LHCN-M2 (cell line): ENCODE results near the gene FAM3D. TPM values are rescaled to one million over a fixed set of nuclear protein-coding genes. Genes with fewer than 3 reads are reported as not detected.
"Not testable (repeated sequence)": the region's sequence is repeated elsewhere in the genome, so short reads cannot be mapped to it uniquely, and the experiment has no call there.

Experiments
- DNase-seq: peaks from one replicate; pipeline ENCODE4 v3.0.0-alpha.2; 2012; ENCODE audit warnings: low read depth
- polyA plus RNA-seq: library from polyadenylated mRNA; unstranded; fragments of >200 nt; gene quantifications from one replicate; pipeline ENCODE4 v1.2.1, GENCODE V29; 2012; ENCODE audit warnings: missing spikeins
- total RNA-seq: library from RNA; depleted of rRNA; stranded (reverse); fragments of >200 nt; gene quantifications from 2 replicates; pipeline ENCODE4 v1.2.3, GENCODE V29; 2014; rRNA removed

The FAM3D gene, protein sequence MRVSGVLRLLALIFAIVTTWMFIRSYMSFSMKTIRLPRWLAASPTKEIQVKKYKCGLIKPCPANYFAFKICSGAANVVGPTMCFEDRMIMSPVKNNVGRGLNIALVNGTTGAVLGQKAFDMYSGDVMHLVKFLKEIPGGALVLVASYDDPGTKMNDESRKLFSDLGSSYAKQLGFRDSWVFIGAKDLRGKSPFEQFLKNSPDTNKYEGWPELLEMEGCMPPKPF
- not detected in 2 replicates for total RNA-seq
- polyA plus RNA-seq = not detected

DNA sequence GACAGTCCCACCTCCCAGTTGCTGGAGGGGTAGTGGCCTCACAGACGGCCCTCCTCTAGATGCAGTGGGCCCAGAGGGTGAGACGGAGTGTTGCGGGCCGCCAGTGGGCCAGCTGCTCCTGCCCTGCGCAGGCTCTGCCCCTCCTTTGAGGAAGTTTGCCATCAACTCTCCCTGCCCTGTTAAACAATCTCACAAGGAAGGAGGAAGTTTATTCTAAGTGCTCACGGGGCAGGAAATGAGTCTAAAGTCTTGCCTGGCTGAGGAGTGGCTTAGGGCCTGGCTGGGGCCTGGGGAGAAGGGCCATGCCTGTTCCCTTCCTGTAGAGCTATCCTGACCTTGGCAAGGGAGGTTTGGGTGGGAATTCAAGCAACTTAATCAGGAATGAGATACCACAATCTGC is at the start of gene FAM3D:
Gene FAM3D, minus strand, starts transcription at position 92 of the 400 bp plus-strand sequence. CDS start 11,211 bp downstream, outside the sequence.
- DNase-seq = no peak

DNA sequence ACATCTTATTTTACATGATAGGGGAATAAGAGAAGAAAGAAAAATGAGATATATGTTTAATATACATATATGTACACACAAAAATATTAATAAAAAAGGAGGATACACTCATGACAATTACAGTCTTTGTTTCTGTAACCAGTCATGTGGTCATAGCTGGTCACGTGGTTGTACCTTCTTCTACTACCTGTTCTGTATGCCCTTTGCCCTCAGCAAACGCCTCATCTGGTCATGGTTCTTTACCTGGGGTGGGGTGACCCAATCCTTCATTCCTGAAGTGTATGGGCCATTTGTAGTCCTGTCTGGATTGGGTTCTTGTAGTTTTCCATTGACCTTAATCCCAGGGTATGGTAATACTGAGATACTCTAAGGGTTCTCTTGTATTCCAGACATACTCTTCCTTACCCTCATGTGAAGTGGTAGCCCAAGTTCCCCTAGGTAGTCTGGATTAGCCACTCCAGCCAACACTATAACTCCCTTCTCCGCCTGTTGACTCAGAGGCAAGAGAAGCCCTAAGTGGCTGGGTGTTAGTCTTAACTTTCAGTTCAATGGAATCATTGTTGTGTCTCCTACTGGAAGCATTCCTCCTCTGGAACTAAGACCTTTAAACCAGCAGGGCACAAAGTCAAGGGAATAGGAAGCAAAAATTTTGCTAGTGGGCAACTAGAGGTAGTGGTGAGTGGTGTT is 47.3 kb upstream of the FAM3D start:
- DNase-seq = no peak

DNA sequence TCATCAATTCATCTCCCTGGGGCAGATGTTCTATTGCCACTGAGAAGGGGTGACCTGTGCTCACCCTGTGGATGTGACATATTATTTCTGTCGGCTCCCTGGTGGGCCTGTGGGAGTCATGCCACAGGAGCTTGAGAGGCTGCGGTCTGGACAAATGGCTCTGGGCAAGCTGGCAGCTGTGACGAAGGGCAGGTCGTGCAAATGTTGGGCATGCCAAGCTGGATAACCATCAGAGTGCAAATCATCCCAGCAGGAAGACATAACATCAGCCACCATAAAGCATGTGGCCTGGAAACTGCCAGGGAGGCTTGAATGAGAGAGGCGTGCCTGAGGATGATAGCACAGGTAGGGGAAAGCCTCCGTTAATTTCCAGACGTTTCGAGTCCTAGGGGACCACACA is 45.3 kb upstream of the FAM3D start:
- no peak for DNase-seq

DNA sequence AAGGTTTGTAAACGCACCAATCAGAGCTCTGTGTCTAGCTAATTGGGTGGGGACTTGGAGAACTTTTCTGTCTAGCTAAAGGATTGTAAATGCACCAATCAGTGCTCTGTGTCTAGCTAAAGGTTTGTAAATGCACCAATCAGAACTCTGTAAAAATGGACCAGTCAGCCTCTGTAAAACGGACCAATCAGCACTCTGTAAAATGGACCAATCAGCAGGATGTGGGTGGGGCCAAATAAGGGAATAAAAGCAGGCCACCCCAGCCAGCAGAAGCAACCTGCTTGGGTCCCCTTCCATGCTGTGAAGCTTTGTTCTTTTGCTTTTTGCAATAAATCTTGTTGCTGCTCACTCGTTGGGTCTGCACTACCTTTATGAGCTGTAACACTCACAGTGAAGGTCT is 42.4 kb upstream of the FAM3D start:
- not testable (repeated sequence) for DNase-seq

DNA sequence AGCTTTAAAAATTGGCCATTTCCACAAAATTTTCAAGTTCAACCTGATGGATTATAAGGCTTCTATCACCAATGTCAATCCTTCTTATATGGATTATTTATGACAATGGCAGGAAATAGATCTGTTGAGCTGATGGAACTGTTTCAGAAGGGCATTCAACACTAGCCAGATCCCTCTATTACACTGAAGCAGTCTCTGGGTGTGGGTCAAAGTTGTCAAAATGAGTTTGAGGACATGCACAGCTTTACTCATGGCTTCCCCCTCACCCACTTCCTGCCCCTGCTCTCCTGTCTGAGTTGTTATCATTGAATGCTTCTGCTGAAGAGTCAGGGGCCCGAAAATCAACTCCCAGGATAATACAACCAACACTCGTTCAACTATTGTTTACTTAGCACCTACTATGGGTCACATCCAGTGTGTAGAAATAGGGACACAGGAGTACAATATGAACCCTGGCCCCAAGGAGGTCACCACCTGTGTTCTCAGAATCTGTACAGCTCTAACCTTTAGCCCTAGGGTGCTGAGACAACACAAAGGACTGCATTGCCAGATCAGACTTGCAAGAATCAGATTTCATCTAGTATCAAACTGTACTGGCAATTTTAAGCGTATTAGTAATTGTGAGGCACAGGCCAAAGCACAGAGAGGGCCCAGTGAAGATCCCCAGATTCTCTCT is 41.7 kb upstream of the FAM3D start:
- DNase-seq = no peak

DNA sequence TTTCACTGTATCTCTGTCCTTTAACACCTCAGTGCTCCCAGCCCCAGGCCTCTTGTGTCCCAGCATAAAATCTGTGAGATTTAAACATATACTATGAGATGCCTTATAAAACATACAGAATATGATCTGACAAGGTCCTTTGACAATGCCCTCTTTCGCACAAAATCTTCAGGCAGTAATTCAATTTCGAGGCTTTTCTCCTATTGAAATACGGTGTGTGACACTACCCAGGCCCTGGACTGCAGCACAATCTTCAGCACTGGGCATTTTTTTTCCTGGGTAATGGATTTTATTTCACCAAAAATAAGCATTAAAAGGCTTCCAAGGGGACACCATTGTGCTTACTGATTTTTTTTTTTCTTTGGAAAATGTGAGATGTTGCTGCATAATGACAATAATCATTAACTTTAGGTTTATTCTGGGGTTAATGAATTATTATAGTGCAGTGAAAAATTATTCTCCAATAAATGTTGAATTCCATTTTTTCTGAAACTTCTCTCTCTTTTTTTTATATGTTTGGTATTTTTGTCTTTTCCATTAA is 40.9 kb upstream of the FAM3D start:
- no peak for DNase-seq

DNA sequence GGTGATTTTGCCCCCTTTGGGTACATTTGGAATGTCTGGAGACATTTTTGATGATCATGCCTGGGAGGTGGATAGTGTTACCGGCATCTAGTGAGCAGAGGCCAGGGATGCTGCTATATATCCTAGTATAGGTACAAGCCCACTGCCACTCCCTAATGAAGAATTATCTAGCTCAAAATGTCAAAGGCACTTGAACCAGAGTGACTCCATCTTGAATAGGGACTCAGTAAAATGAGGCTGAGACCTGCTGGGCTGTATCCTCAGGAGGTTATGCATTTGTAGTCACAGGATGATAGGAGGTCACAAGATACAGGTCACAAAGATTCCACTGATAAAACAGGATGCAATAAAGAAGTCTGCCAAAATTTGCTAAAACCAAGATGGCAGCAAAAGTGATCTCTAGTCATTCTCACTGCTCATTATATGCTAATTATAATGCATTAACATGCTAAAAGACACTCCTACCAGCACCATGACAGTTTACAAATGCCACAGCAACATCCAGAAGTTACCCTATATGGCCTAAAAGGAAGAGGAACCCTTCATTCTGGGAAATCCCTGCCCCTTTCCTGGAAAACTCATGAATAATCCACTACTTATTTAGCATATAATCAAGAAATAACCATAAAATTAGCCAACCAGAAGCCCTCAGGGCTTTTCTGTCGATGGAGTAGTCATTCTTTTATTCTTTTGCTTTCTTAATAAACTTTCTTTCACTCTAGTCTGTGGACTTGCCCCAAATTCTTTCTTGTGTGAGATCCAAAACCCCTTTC is 40.0 kb upstream of the FAM3D start:
- no peak for DNase-seq

DNA sequence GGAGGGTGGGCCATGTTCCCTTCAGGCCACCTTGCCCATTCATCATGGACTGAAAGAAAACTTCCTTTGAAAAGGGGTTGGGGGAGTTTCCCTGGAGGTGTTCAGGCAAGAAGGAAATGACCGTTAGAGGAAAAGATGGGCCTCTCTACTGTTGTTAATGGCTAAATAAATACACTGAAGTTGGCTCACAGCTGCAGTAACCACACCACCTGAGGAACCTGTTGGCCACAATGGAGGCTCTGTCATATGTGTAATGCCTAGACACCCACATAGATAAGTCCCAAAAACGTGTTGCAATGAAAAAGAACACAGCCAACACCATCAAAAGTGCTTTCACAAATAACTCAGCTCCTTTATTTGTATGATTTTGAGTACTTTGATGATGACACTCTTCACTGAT is 38.2 kb upstream of the FAM3D start:
- no peak for DNase-seq

DNA sequence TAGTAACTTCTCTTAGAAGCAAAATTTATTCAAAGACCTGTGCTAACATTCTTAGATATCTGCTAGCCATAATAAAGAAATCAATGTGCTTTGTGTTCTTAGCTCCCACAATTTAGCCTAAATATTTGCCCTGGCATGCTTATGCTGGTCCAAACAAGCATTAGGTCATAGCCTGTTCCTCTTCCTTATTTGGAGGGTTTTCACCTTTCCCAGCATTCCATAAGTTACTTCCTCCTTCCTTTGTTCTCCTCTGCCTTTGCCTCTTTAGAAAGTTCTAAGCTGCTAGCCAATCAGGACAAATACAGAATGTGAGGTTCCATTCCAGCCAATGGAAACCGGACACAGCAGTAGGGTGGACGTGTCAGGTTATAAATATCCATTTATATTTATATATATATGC is 37.7 kb upstream of the FAM3D start:
- DNase-seq = not testable (repeated sequence)

DNA sequence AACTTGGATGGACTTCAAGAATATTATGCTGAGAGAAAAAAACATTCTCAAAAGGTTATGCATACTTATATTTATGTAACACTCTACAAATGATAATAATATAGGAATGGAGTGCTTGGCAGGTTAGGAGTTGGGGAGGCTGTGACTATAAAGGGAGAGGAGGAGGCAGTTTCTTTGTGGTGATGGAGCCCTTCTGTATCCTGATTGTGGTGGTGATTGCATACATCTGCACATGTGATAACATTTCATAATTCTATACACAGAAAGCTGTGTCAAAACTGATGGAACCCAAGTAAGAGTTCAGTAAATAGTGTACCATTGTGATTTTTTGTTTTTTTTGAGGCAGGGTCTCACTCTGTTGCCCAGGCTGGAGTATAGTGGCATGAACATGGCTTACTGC is 31.7 kb upstream of the FAM3D start:
- DNase-seq = no peak

DNA sequence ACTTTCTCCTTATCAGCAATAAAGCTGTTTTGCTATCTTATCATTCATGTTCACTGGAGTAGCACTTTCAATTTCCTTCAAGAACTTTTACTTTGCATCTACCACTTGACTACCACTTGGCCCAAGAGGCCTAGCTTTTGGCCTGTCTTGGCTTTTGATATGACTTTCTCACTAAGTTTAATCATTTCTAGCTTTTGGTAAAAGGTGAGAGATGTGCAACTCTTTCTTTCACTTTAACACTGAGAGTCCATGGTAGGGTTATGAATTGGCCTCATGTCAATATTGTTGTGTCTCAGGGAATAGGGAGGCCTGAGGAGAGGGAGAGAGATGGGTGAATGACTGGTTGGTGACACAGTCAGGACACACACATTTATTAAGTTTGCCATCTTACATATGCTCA is 31.0 kb upstream of the FAM3D start:
- no peak for DNase-seq

DNA sequence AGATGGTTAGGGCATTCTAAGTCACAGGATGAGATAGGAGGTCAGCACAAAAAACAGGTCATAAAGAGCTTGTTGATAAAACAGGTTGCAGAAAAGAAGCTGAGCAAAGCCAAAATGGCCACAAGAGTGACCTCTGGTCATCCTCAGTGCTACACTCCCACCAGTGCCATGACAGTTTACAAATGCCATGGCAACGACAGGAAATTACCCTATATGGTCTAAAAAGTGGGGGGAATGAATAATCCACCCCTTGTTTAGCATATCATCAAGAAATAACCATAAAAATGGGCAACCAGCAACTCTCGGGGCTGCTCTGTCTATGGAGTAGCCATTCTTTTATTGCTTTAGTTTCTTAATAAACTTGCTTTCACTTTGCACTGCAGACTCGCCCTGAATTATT is 30.2 kb upstream of the FAM3D start:
- not testable (repeated sequence) for DNase-seq

DNA sequence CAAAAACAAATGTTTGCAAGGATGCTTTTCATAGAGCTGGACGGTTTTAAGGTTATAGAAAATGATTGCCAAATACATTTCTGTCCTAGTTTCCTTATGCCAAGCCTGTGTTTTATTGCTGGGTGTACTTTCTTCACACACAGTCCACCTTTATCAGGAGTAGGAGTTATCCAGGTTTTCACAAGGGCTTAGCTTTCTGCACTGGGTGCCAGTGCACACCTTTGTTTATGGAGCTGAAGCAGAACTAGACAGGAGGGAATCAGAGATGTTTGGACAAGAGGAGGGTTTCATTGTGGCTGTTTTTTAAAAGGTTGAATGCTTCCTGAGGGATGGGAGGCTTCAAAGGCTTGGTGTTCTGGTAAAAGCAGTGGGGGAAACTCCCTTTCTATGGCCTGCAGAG is 29.5 kb upstream of the FAM3D start:
- no peak for DNase-seq

DNA sequence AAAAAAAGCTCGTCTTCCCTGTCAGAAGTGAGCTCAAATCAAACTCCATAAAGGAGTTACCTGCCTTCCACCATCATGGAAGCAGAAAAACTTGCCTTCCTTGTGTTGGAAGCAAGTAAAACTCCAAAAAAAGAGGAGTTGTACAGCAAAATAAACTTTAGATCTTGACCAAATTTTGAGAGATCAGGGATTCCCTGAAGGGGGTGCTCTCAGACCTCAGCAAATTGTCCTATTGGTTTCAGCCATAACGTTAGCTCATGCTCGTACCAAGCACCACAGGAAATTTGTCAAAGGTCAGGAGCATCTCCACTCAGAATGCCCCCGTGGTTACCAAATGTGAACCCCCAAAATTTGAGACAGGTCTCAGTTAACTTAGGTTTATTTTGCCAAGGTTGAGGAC is 28.7 kb upstream of the FAM3D start:
- not testable (repeated sequence) for DNase-seq

DNA sequence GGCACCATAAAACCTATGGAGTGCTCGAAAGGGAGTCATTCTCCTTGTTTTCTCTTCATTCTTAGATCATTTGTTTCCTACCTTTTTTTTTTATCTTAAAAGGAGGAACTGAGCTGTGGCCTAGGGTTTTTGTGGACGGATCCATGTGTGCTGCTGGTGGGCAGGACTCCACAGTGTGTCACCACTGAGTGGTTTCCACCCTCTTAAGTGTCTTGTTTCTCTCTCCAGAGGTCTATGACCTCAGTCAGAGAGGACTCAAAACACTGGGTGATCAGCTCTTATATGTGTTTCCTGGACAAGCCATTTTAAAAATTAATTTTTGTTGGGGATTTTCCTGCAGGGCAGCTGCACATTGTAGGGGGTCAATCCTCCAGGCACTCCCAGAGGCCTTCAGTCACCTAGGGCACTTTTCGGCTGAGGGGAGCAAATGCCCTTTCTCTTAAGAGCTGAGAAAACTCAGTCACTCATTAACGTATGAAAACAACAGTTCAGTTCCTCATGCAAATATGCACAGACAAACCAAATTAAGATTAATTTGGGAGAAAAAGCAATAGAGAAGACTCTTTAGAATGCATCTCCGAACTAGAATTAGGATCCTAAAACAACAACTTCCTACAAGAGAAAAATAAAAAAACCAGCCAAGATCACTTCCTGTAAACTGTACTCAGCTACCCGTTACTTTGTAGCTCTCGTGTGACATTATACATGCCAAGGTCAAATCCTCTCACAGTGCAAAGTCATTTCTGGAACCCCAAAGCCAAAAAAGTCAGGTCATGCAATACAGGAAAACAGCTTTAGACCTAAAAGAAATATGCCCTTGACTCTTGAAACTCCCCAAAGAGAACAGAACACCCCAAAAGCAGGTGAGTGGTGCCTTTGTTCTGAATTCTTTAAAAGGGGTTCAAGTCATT is 27.6 kb upstream of the FAM3D start:
- no peak for DNase-seq

DNA sequence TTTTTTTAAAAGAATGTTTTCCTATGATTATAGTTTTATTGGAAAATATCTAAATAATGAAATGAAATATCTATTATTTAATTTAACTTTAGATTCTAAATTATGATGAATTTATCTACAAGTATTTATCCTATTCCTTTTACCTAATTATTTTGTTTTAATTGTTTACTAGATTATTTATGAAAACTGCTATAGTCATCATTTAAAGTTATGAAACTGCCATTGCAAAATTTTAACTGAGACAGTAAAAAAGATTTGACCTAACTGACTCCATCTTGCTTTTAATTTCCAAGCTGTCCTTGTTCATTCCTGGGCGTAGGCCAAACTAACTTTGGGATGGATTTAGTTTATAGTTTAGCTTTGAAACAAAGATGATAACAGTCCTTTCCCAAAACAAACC is 25.9 kb upstream of the FAM3D start:
- DNase-seq = no peak

DNA sequence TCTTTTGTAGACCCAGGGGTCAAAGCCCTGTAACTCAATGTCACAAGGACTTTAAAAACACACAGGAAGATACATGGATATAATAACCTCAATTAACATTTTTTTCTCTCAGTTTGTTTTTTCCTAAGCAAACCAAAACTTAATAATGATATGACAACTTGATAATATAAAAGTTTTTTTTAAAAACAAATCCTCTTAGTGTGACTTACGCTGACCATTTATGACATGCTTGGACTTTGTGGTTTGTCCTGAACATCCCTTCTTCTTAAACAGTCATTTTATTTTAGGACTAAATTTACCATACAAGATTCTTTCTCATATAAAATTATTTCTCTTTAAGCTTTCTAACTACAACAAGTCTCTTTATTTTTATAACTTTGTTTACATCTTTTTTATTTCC is 25.4 kb upstream of the FAM3D start:
- peak; percentile 43 for DNase-seq

DNA sequence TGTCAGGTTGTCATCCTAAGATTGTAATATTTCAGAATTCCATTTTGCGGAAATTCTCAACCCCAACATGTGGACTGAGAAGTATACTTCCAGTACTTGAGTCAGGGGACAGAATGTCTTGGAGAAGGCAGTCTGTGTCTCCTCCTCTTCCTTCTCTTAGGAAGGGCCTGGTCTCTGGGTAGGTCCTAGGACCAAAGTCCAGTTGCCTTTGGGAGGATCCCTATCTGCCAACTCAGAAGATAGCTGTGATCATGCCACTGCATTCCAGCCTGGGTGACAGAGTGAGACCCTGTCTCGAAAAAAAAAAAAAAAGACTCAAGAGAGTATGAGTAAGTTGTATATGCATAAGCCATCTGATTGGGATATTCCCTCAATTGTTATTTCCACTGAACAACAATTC is 23.9 kb upstream of the FAM3D start:
- no peak for DNase-seq

DNA sequence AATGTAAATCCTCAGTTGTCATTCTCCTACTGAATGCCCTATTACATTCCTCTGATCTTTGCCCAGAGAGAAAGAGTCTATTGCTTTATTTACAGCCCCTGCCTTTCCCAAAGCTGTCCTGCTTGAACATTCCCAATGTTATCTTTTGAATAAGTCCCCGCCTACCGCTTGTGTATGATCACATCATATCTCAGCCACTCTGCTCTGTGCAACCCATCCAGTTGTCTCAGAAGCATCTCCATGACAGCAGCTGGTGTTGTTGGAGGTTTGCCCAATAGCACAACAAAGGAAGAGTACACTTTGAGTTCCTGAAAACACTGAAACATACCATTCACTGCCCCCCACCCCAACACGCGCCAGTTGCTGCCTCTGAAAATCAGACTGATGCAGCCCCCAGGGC is 22.0 kb upstream of the FAM3D start:
- DNase-seq = peak; percentile 44

DNA sequence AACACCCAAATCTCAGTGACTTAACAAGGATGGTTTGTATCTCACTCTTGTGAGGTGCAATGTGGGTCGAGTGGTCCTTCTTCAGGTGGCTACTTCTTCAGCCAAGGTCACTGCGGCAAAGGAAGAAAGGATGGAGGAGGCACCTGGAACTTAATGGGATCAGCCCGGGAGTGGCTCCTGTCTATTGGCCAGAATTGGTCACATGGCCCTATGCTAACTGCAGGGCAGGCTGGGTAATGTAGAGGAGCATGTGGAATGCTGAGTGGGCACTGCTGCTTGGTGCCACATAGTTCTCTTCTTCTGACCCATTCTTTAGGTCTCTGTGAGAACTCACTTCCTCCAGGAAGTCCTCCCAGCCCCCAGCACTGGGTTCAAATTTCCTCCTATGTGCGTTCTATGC is 20.3 kb upstream of the FAM3D start:
- DNase-seq = no peak

DNA sequence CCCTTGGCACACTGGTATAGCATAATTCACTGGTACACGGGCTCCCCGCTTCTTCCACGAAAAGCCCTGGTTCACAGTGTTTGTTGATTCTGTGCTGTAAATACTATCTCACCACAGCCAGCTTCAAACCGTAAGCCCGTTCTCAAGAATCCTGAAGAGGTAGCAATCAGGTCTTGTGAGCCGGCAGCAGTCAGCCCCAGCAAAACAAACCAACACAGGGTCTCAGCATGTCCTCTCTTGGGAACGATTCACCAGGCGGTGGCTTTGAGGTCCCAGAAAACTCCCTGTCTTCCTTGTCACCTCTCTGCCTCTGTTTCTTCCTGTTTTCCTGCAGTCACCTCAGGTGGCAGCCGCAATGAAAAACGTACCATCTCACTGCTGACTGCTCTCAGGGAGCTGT is 19.1 kb upstream of the FAM3D start:
- no peak for DNase-seq
